ENCODE data around the gene LYPLAL1.

LYPLAL1 gene

GRCh38 chr1:219138747-219139146, 34.9 kb upstream of the LYPLAL1 start:
- no peak for DNase-seq (ENCODE audit: low spot score)
- no peak overlapping the region for H3K4me3 ChIP-seq
- no peak for TF ChIP-seq CTCF (IDR thresholded peaks at IDR 0.05)
- no peak overlapping the region for H3K27ac ChIP-seq

- no peak for DNase-seq (ENCODE audit: low spot score)
- no peak overlapping the region for H3K27ac ChIP-seq
- TF ChIP-seq CTCF (IDR thresholded peaks at IDR 0.05) = no peak
Observed at GRCh38 chr1:219140303-219140877, 33.3 kb upstream of the LYPLAL1 start.

GRCh38 chr1:219143735-219144134, 29.9 kb upstream of the LYPLAL1 start:
- no peak overlapping the region for H3K4me3 ChIP-seq
- no peak for DNase-seq (ENCODE audit: low spot score)
- H3K27ac ChIP-seq = no peak overlapping the region
- no peak for TF ChIP-seq CTCF (IDR thresholded peaks at IDR 0.05)

More at GRCh38 chr1:219140303-219140877, 33.3 kb upstream of the LYPLAL1 start:
- H3K4me3 ChIP-seq = no peak overlapping the region

GRCh38 chr1:219144658-219145315, 28.9 kb upstream of the LYPLAL1 start:
- no peak for TF ChIP-seq CTCF (IDR thresholded peaks at IDR 0.05)
- DNase-seq (ENCODE audit: low spot score) = no peak
- Histone ChIP-seq H3K4me3 (no peak overlapping the region), H3K27ac (no peak overlapping the region)

- Histone ChIP-seq H3K27ac (no peak overlapping the region), H3K4me3 (no peak overlapping the region)
- TF ChIP-seq CTCF (IDR thresholded peaks at IDR 0.05) = no peak
- DNase-seq (ENCODE audit: low spot score) = no peak
Observed at GRCh38 chr1:219147571-219148019, 26.1 kb upstream of the LYPLAL1 start.

- H3K27ac ChIP-seq = no peak overlapping the region
- no peak overlapping the region for H3K4me3 ChIP-seq
- TF ChIP-seq CTCF (IDR thresholded peaks at IDR 0.05) = no peak
- DNase-seq (ENCODE audit: low spot score) = no peak
Observed at GRCh38 chr1:219149009-219149577, 24.6 kb upstream of the LYPLAL1 start.

GRCh38 chr1:219149953-219150352, 23.7 kb upstream of the LYPLAL1 start:
- no peak for TF ChIP-seq CTCF (IDR thresholded peaks at IDR 0.05)
- no peak overlapping the region for H3K4me3 ChIP-seq
- DNase-seq (ENCODE audit: low spot score) = no peak
- no peak overlapping the region for H3K27ac ChIP-seq
